H54 (cell line): Measurements from ENCODE around the gene CYSRT1.

Experiments
- DNase-seq: peaks from one replicate; pipeline ENCODE4 v3.0.0; 2011; ENCODE audit warnings: low spot score, mixed read lengths; ENCODE audit not compliant: insufficient read length
- FAIRE-seq: peaks from 3 replicates; lab custom pipeline; 2011; peaks lifted over from hg19 to GRCh38; lab: Jason Lieb, UNC
- POLR2A ChIP-seq: IDR thresholded peaks from 2 replicates; pipeline ENCODE4 v1.6.1; 2011; ENCODE audit warnings: low read depth, mild to moderate bottlenecking, low read length

Gene CYSRT1

GRCh38 chr9:137263506-137263905, 38.5 kb downstream of the CYSRT1 start:
- DNase-seq (no peak), FAIRE-seq (no peak)
- no peak for TF ChIP-seq POLR2A

- FAIRE-seq, result no peak
- no peak for DNase-seq
- no peak for TF ChIP-seq POLR2A
These were observed 39.1 kb downstream of the CYSRT1 start for GRCh38 chr9:137264067-137264466.

- no peak for TF ChIP-seq POLR2A
- DNase-seq (no peak), FAIRE-seq (no peak)
These were observed 40.7 kb downstream of the CYSRT1 start for GRCh38 chr9:137265496-137266161.

GRCh38 chr9:137266162-137266527, 41.2 kb downstream of the CYSRT1 start:
- no peak for TF ChIP-seq POLR2A
- DNase-seq (no peak), FAIRE-seq (no peak)

GRCh38 chr9:137266585-137267453, 41.8 kb downstream of the CYSRT1 start:
- DNase-seq (no peak), FAIRE-seq (no peak)
- TF ChIP-seq POLR2A, result no peak

GRCh38 chr9:137267933-137268355, 43.0 kb downstream of the CYSRT1 start:
- FAIRE-seq, result no peak
- TF ChIP-seq POLR2A, result no peak
- no peak for DNase-seq

- DNase-seq, result no peak
These were observed 43.7 kb downstream of the CYSRT1 start for GRCh38 chr9:137268538-137269201.

GRCh38 chr9:137269231-137269772, 44.3 kb downstream of the CYSRT1 start:
- no peak for TF ChIP-seq POLR2A
- no peak for DNase-seq
- FAIRE-seq, result no peak

More at GRCh38 chr9:137268538-137269201, 43.7 kb downstream of the CYSRT1 start:
- no peak for TF ChIP-seq POLR2A
- no peak for FAIRE-seq

GRCh38 chr9:137270929-137271695, 46.1 kb downstream of the CYSRT1 start:
- FAIRE-seq (no peak), DNase-seq (no peak)
- no peak for TF ChIP-seq POLR2A

- TF ChIP-seq POLR2A, result no peak
- FAIRE-seq, result no peak
These were observed 46.7 kb downstream of the CYSRT1 start for GRCh38 chr9:137271696-137272076.

GRCh38 chr9:137272241-137273094, 47.5 kb downstream of the CYSRT1 start:
- FAIRE-seq, result no peak
- no peak for DNase-seq
- TF ChIP-seq POLR2A, result no peak

More at GRCh38 chr9:137271696-137272076, 46.7 kb downstream of the CYSRT1 start:
- no peak for DNase-seq

GRCh38 chr9:137273095-137273490, 48.1 kb downstream of the CYSRT1 start:
- no peak for DNase-seq
- TF ChIP-seq POLR2A, result no peak
- FAIRE-seq, result no peak
